B cell (primary cell): ENCODE measurements around the gene NRN1. TPM values are rescaled to one million over a fixed set of nuclear protein-coding genes. Genes with fewer than 3 reads are reported as not detected.

Source experiments
- ATAC-seq: fragments of 200-7000 bp; cut with Tn5 transposase; one replicate; pipeline ENCODE4 v1.10.0; 2021; ENCODE audit warnings: low read depth, mild to moderate bottlenecking, moderate number of reproducible peaks, moderate library complexity
- CTCF ChIA-PET: fragments of 350-600 bp; sonication (Branson Sonifier 250); formaldehyde crosslinking; loops from one replicate; lab custom pipeline; 2021; ENCODE audit warnings: antibody characterized with exemption, inconsistent platforms; lab: Charles Lee
- POLR2A ChIA-PET: fragments of 350-600 bp; sonication (Branson Sonifier 250); formaldehyde crosslinking; loops from one replicate; lab custom pipeline; 2021; ENCODE audit warnings: antibody characterized with exemption; lab: Charles Lee
- DNase-seq: peaks from one replicate; pipeline ENCODE4 v3.0.0; 2013
- H2AFZ ChIP-seq: 2 replicates; pipeline ENCODE4 v1.6.1; 2012; ENCODE audit warnings: mild to moderate bottlenecking, low read depth, low read length; ENCODE audit not compliant: insufficient read depth, poor library complexity, severe bottlenecking
- H3K27ac ChIP-seq, 2 donors: 1 replicate in 1 of 2; 2 replicates in 1 of 2; pipeline ENCODE4 v1.5.1; 2012 to 2013; ENCODE audit warnings: low read length in 2 of 2, mild to moderate bottlenecking in 2 of 2, moderate library complexity in 1 of 2
- H3K27me3 ChIP-seq, 4 experiments: fragments of 200-600 bp in 1 of 4; sonication (generic) in 1 of 4; replicated peaks in 1 of 4; 1 replicate in 2 of 4; 2 replicates in 2 of 4; pipeline versions ENCODE4 v1.6.1 to v1.7.0; 2013 to 2016; ENCODE audit warnings: low read length in 3 of 4, mild to moderate bottlenecking in 2 of 4, mixed read lengths in 1 of 4, moderate library complexity in 1 of 4; ENCODE audit not compliant: insufficient read depth in 4 of 4, control insufficient read depth in 3 of 4; ENCODE audit errors: control extremely low read depth in 1 of 4
- H3K36me3 ChIP-seq, 2 experiments: replicated peaks in 1 of 2; 1 replicate in 1 of 2; 2 replicates in 1 of 2; pipeline versions ENCODE4 v1.6.1 to v1.7.1; 2013; ENCODE audit warnings: low read length in 1 of 2; ENCODE audit not compliant: insufficient read depth in 2 of 2, control insufficient read depth in 1 of 2; ENCODE audit errors: control extremely low read depth in 1 of 2, extremely low read depth in 1 of 2
- H3K4me1 ChIP-seq, 2 donors: fragments of 200-600 bp in 1 of 2; sonication (generic) in 1 of 2; 1 replicate in 1 of 2; 2 replicates in 1 of 2; pipeline versions ENCODE4 v1.5.1 to v1.6.1; 2013 to 2017; ENCODE audit warnings: low read length in 2 of 2; ENCODE audit not compliant: control insufficient read depth in 2 of 2, insufficient read depth in 2 of 2
- H3K4me2 ChIP-seq: replicated peaks from 2 replicates; pipeline ENCODE3; 2012; ENCODE audit warnings: mild to moderate bottlenecking, low read depth, low read length; ENCODE audit not compliant: poor library complexity, severe bottlenecking
- H3K4me3 ChIP-seq, 5 experiments: fragments of 200-600 bp in 1 of 5; sonication (generic) in 1 of 5; 1 replicate in 3 of 5; 2 replicates in 2 of 5; pipeline versions ENCODE4 v1.5.1 to v1.7.0; 2011 to 2016; ENCODE audit warnings: low read length in 4 of 5, mild to moderate bottlenecking in 4 of 5, low read depth in 2 of 5, control low read depth in 1 of 5, moderate library complexity in 1 of 5; ENCODE audit not compliant: insufficient read depth in 1 of 5; ENCODE audit errors: control extremely low read depth in 1 of 5, extremely low read depth in 1 of 5
- H3K79me2 ChIP-seq: fragments of 200-600 bp; sonication (generic); one replicate; pipeline ENCODE4 v1.6.0; 2016; ENCODE audit warnings: low read length; ENCODE audit not compliant: control insufficient read depth, insufficient read depth
- H3K9ac ChIP-seq: fragments of 200-600 bp; sonication (generic); 2 replicates; pipeline ENCODE4 v1.6.1; 2017; ENCODE audit warnings: mild to moderate bottlenecking, low read length, moderate library complexity
- H3K9me3 ChIP-seq, 3 donors: one replicate each; pipeline versions ENCODE4 v1.6.1 to v1.7.1; 2013; ENCODE audit warnings: low read length in 2 of 3; ENCODE audit not compliant: control insufficient read depth in 2 of 3, insufficient read depth in 1 of 3; ENCODE audit errors: control extremely low read depth in 1 of 3
- H4K20me1 ChIP-seq: 2 replicates; pipeline ENCODE4 v1.6.0; 2012; ENCODE audit warnings: mild to moderate bottlenecking, low read length; ENCODE audit not compliant: insufficient read depth, control insufficient read depth, poor library complexity, severe bottlenecking
- H3K27ac Mint-ChIP-seq: one replicate; pipeline ENCODE4 v1.8.0; 2021; ENCODE audit warnings: mixed read lengths
- H3K27me3 Mint-ChIP-seq: one replicate; pipeline ENCODE4 v1.8.0; 2021; ENCODE audit warnings: mixed read lengths
- H3K4me1 Mint-ChIP-seq: one replicate; pipeline ENCODE4 v1.8.0; 2021; ENCODE audit warnings: mixed read lengths
- H3K4me3 Mint-ChIP-seq: one replicate; pipeline ENCODE4 v1.8.0; 2021; ENCODE audit warnings: mixed read lengths
- H3K9me3 Mint-ChIP-seq: one replicate; pipeline ENCODE4 v1.8.0; 2022; ENCODE audit warnings: mixed read lengths; ENCODE audit not compliant: insufficient read depth
- EZH2 ChIP-seq: IDR thresholded peaks from 2 replicates; pipeline ENCODE4 v1.6.1; 2012; ENCODE audit warnings: borderline replicate concordance, low read depth, mild to moderate bottlenecking, moderate library complexity, low read length; ENCODE audit not compliant: insufficient read depth, poor library complexity, severe bottlenecking
- WGBS: methylation state at CpG from one replicate; pipeline ENCODE4 v1.1.5; 2013; ENCODE audit warnings: missing lambda C conversion rate; ENCODE audit not compliant: insufficient coverage; 5-methylcytosine and 5-hydroxymethylcytosine counted together
- intact Hi-C: fragments of 100-400 bp; cut with micrococcal nuclease; formaldehyde crosslinking; loops from one replicate; pipeline ENCODE4 v1.10.0; 2022
- polyA plus RNA-seq: library from polyadenylated mRNA; depleted of rRNA; stranded (reverse); fragments of >200 nt; gene quantifications from 2 replicates; pipeline ENCODE4 v1.2.3, GENCODE V29; 2012
- total RNA-seq, 2 donors: library from RNA; stranded (reverse); fragments of 120-200 nt in 1 of 2; gene quantifications; 1 replicate in 1 of 2; 2 replicates in 1 of 2; pipeline versions ENCODE4 v1.2.3 to v1.2.4, GENCODE V29; 2013 to 2022
- TF ChIP-seq, protein P1 (sequence below): fragments of 200-600 bp; IDR thresholded peaks from one replicate; pipeline ENCODE4 v1.8.0; 2022; ENCODE audit warnings: antibody characterized with exemption, mild to moderate bottlenecking

The NRN1 gene
- total and polyA plus RNA-seq, 2 donors (not counting 1 experiment from before 2014, with no cell fraction given), result 0.51 TPM; not detected in 1

DNA sequence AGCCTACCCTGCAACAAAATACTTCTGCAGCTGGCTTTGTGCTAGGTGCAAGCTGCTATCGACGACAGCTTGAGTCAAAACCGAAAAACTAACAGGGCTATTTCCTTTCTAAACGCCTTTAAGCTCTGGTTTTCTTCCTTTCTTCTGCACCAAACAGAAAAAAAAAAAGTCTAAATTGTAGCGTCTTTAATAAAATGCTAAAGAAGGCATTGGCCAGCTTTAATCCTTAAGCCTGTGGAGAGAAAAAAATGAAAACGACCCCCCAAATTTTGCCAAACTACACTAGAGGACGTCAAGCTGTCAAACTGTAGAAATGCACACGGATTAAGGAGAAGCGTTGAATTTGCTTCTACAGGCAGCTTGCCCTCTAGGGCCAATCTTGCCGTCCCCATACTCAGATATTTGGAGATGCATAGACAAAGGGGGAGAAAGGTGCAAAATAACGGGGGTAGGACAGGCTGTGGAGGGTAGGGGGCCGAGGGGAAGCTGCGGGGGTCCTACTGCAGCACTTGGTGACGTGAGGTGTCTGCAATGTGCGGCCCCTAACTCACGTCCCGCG is 1.4 kb upstream of the NRN1 start:
- H3K79me2 ChIP-seq, result no peaks in the 10 kb centered on the region
- Mint-ChIP-seq H3K27me3 (peaks cover 61% of the 10 kb centered on the region), H3K27ac (peak overlapping the region; percentile 5), H3K9me3 (peaks cover 7% of the 10 kb centered on the region), H3K4me1 (peaks cover 38% of the 10 kb centered on the region), H3K4me3 (peak overlapping the region; percentile 75)
- no peak for ATAC-seq
- POLR2A ChIA-PET, result interaction anchor here (0.6 to 1.1 kb wide), 2 partner anchors 10 to 494 kb away, joined by 4 read pairs; no protein-coding TSS in a partner anchor
- H3K27me3 ChIP-seq, result peaks cover 0 to 74% (median 68%) of the 10 kb centered on the region in 4 experiments
- H4K20me1 ChIP-seq, result peaks cover 4% of the 10 kb centered on the region
- no peak for DNase-seq
- CTCF ChIA-PET, result interaction anchor here (0.7 to 1.0 kb wide), 3 partner anchors 9 to 1606 kb away, joined by 3 read pairs; no protein-coding TSS in a partner anchor
- H3K27ac ChIP-seq, result no peak overlapping the region
- H3K4me1 ChIP-seq, result peaks cover 48 to 58% of the 10 kb centered on the region in 2 donors
- H3K36me3 ChIP-seq, result no peaks in the 10 kb centered on the region
- 0% methylated on average over 8 of the region's 18 CpGs for WGBS
- H3K9me3 ChIP-seq, result peaks cover 2 to 52% (median 35%) of the 10 kb centered on the region in 3 donors
- H3K4me2 ChIP-seq, result peak overlapping the region; percentile 77
- intact Hi-C loops, result no loop called here
- TF ChIP-seq, protein P1, sequence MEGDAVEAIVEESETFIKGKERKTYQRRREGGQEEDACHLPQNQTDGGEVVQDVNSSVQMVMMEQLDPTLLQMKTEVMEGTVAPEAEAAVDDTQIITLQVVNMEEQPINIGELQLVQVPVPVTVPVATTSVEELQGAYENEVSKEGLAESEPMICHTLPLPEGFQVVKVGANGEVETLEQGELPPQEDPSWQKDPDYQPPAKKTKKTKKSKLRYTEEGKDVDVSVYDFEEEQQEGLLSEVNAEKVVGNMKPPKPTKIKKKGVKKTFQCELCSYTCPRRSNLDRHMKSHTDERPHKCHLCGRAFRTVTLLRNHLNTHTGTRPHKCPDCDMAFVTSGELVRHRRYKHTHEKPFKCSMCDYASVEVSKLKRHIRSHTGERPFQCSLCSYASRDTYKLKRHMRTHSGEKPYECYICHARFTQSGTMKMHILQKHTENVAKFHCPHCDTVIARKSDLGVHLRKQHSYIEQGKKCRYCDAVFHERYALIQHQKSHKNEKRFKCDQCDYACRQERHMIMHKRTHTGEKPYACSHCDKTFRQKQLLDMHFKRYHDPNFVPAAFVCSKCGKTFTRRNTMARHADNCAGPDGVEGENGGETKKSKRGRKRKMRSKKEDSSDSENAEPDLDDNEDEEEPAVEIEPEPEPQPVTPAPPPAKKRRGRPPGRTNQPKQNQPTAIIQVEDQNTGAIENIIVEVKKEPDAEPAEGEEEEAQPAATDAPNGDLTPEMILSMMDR, result no peak
- no peak for TF ChIP-seq EZH2
- H2AFZ ChIP-seq, result peak overlapping the region; percentile 2
- peak overlapping the region; percentile 58 for H3K9ac ChIP-seq
- peak overlapping the region in 4 of 5 experiments; percentile 43 to 53 (median 46) for H3K4me3 ChIP-seq
